Measurements from ENCODE around the gene DPY19L3. TPM values are rescaled to one million over a fixed set of nuclear protein-coding genes. Genes with fewer than 3 reads are reported as not detected.

Gene DPY19L3
- total and polyA plus RNA-seq, 2 donors from 2014 or later = 4.7 to 36.7 TPM

GRCh38 chr19:32415669-32416068 lies 10.1 kb downstream of the DPY19L3 start:
- H3K9ac ChIP-seq (ENCODE audit: low read length in 3 of 3) = no peak overlapping the region
- H3K4me1 ChIP-seq (ENCODE audit: control insufficient read depth in 2 of 3, insufficient read depth in 2 of 3, low read depth in 1 of 3, low read length in 3 of 3) = no peaks in the 10 kb centered on the region
- H3K9me3 ChIP-seq (ENCODE audit: control insufficient read depth in 2 of 3, insufficient read depth in 1 of 3, low read length in 3 of 3) = no peaks in the 10 kb centered on the region
- H3K36me3 ChIP-seq (ENCODE audit: control insufficient read depth in 2 of 3, insufficient read depth in 3 of 3, low read length in 3 of 3) = peaks cover 5 to 6% (median 6%) of the 10 kb centered on the region in 3 donors
- FAIRE-seq (no peak), DNase-seq (no peak)
- no peak overlapping the region for H3K4me3 ChIP-seq (ENCODE audit: low read length in 3 of 3)
- H3K27ac ChIP-seq (ENCODE audit: low read depth in 2 of 2, low read length in 2 of 2) = no peak overlapping the region
- intact Hi-C loops (cut with DNase I) = no loop called here
- no peaks in the 10 kb centered on the region for H3K27me3 ChIP-seq (ENCODE audit: control insufficient read depth, insufficient read depth, low read length)
- TF ChIP-seq CTCF (IDR thresholded peaks at IDR 0.05; ENCODE audit: borderline replicate concordance, extremely low read depth, insufficient read depth) = no peak

- Histone ChIP-seq H3K36me3 (ENCODE audit: control insufficient read depth in 2 of 3, insufficient read depth in 3 of 3, low read length in 3 of 3) (peaks cover 0 to 5% (median 3%) of the 10 kb centered on the region in 3 donors), H3K9ac (ENCODE audit: low read length in 3 of 3) (no peak overlapping the region), H3K27ac (ENCODE audit: low read depth in 2 of 2, low read length in 2 of 2) (no peak overlapping the region), H3K4me1 (ENCODE audit: control insufficient read depth in 2 of 3, insufficient read depth in 2 of 3, low read depth in 1 of 3, low read length in 3 of 3) (no peaks in the 10 kb centered on the region), H3K27me3 (ENCODE audit: control insufficient read depth, insufficient read depth, low read length) (no peaks in the 10 kb centered on the region), H3K4me3 (ENCODE audit: low read length in 3 of 3) (no peak overlapping the region), H3K9me3 (ENCODE audit: control insufficient read depth in 2 of 3, insufficient read depth in 1 of 3, low read length in 3 of 3) (no peaks in the 10 kb centered on the region)
- FAIRE-seq (no peak), DNase-seq (no peak)
- TF ChIP-seq CTCF (IDR thresholded peaks at IDR 0.05; ENCODE audit: borderline replicate concordance, extremely low read depth, insufficient read depth) = no peak
- intact Hi-C loops (cut with DNase I) = no loop called here
These were observed 11.3 kb downstream of the DPY19L3 start for GRCh38 chr19:32416749-32417456.

GRCh38 chr19:32418155-32418554 lies 12.6 kb downstream of the DPY19L3 start:
- intact Hi-C loops (cut with DNase I) = no loop called here
- DNase-seq (no peak), FAIRE-seq (no peak)
- H3K4me1 ChIP-seq (ENCODE audit: control insufficient read depth in 2 of 3, insufficient read depth in 2 of 3, low read depth in 1 of 3, low read length in 3 of 3) = no peaks in the 10 kb centered on the region
- TF ChIP-seq CTCF (IDR thresholded peaks at IDR 0.05; ENCODE audit: borderline replicate concordance, extremely low read depth, insufficient read depth) = no peak
- no peaks in the 10 kb centered on the region for H3K9me3 ChIP-seq (ENCODE audit: control insufficient read depth in 2 of 3, insufficient read depth in 1 of 3, low read length in 3 of 3)
- H3K27ac ChIP-seq (ENCODE audit: low read depth in 2 of 2, low read length in 2 of 2) = no peak overlapping the region
- H3K27me3 ChIP-seq (ENCODE audit: control insufficient read depth, insufficient read depth, low read length) = no peaks in the 10 kb centered on the region
- H3K9ac ChIP-seq (ENCODE audit: low read length in 3 of 3) = no peak overlapping the region
- H3K36me3 ChIP-seq (ENCODE audit: control insufficient read depth in 2 of 3, insufficient read depth in 3 of 3, low read length in 3 of 3) = peaks cover 0 to 5% (median 2%) of the 10 kb centered on the region in 3 donors
- H3K4me3 ChIP-seq (ENCODE audit: low read length in 3 of 3) = no peak overlapping the region
